HG03175 (cell line): ENCODE measurements around the gene CHAF1B.
A peak's percentile ranks its signal among the peaks of the same experiment; 100 is the strongest.
"Not testable (repeated sequence)": the region's sequence is repeated elsewhere in the genome, so short reads cannot be mapped to it uniquely, and the experiment has no call there.

Experiments
- ATAC-seq: cut with Tn5 transposase; IDR thresholded peaks from one replicate; pipeline ENCODE4 v1.9.1; 2021; ENCODE audit warnings: mild to moderate bottlenecking, moderate library complexity; ENCODE audit not compliant: unreplicated experiment

CHAF1B gene

DNA sequence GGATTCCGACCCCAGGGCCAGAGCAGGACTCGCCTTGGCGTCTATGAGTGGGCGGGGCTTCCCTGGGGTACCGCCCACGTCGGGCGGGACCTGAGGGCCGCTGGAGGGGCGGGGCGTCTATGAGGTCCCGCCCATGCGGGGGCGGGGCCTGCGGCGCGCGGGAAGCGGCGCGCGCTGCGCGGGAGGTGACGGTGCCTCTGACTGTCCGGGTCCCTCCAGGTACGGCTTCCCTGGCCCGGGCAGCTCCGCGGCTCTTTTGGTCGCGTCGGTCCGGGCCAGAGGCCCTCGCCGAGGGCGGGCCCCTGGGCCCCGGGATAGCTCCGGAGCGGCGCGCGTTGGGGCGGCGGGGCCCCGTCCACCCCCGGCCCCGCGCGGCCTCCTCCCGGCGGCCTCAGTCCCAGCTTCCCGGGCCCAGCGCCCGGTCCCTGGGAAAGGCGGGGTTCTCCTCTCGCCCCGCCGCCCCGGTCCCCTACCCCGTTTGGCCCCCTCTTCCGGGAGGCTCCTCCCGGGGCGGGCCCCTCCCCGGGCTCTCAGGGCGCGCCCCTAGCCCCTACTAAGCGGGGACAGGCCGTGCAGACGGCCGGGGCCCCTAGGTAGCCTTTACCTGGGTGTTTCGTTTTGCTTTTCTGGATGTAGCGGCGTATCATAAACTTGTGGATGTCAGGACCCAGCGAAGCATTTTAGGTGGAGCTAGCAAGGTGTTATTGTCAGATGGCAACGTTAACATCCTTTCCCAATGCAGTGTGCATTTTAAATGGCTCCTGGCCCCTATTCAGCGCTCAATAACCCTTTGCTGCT, at the start of gene CHAF1B:
CHAF1B (plus strand) TSS at position 160 of the 798 bp plus-strand sequence. CDS start 745 bp downstream, outside the sequence.
- peak; percentile 90 for ATAC-seq

DNA sequence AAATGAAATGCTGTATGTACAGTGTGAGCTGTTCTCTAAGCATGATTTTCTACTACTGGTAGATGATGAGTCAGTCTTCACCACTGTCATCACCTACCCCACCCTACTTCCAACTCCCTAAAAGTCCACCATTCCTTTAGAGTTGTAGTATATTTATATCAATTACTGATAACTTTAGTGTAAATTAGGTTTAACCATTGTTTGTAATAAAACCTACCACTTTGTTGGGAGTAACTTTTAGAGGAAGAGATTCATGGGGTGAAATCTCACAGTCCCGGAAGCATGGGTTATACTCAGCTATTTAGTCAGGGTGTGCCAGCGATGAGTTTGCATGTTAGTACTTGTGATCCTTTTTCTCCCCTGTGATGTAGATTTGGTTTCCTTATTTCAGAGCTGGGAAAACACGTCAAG, 48.1 kb upstream of the CHAF1B start:
- ATAC-seq, result no peak

DNA sequence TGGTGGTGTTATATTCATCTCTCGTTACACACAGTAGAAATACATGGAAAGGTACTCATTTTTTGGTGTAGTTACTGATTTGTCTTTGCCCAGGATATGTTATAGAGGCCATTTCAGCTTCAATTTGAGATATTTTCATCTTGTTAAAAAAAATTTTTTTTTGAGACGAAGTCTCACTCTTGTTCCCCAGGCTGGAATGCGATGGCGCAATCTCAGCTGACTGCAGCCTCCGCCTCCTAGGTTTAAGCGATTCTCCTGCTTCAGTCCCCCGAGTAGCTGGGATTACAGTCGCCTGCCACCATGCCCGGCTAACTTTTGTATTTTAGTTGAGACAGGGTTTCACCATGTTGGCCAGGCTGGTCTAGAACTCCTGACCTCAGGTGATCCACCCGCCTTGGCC, 46.2 kb upstream of the CHAF1B start:
- ATAC-seq, result no peak

DNA sequence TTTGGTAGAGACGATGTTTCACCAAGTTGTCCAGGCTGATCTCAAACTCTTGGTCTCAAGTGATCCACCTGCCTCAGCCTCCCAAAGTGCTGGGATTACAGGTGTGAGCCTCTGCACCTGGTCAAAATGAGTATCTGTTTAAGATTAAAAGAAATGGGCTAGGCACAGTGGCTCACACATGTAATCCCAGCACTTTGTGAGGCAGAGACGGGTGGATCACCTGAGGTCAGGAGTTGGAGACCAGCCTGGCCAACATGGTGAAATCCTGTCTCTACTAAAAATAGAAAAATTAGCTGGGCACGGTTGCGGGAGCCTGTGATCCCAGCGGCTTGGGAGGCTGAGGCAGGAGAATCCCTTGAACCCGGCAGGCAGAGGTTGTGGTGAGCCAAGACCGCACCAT, 42.6 kb upstream of the CHAF1B start:
- not testable (repeated sequence) for ATAC-seq

DNA sequence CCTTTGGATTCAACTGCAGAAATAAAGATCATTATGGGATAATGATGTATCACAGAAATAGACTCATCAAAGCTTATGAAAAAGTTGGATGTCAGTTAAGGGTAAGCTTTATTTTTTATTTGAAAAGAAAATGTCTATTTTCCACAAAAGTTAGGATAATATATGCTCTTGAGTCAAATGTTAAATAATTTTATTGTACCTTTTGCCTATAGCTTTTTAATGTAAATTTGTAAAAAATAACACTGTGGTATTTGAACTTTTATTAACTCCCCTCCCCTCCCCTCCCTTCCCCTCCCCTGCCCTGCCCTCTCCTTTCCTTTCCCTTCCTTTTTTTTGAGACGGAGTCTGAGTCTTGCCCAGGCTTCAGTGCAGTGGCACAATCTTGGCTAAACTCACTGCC, 40.3 kb upstream of the CHAF1B start:
- ATAC-seq, result no peak

DNA sequence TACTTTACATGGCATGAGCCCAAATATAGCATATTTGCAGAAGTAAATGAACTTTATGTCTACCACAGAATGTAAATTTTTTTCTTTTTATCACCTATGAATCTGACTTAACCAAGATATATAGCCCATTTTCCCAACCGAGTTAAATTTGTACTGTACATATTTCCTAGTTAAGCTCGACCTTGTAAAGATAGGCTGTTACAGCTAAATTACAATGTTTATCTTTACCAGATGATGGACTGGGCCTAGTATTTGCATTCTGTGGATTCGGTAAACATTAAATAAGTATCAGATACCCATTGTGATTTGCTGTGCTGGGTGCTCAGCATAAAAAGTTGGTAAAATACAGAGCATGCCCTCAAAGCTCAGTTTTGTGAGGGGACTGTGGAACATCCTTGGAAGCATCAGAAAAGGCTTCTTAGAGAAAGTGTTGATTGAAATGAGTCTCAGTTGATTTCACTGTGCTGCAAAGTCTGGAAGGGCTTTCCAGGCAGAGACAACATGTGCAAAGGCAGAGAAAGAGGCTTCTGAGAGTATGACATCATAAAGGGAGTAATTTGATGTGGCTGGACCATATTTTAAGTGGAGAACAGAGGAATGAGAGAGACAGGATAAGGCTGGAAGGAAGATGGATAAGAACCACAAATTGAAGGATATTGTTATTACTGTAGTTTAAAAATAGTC, 37.8 kb upstream of the CHAF1B start:
- ATAC-seq, result no peak

DNA sequence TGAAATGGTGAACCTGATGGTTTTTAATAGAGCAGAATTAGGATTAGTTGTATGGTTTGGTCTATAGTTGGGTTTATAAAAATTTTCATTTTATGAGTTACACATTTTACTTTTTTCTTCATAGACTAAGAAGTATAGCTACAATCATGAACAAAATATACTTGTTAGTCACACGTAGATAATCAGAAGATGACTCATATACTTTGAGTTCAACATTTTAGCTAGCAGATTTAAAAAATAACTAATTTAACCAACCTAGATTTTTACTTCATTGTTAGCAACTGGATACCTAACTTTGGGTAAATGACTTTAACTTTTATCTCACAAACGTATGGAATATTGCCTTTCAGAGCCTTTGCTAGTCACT, 37.2 kb upstream of the CHAF1B start:
- no peak for ATAC-seq

DNA sequence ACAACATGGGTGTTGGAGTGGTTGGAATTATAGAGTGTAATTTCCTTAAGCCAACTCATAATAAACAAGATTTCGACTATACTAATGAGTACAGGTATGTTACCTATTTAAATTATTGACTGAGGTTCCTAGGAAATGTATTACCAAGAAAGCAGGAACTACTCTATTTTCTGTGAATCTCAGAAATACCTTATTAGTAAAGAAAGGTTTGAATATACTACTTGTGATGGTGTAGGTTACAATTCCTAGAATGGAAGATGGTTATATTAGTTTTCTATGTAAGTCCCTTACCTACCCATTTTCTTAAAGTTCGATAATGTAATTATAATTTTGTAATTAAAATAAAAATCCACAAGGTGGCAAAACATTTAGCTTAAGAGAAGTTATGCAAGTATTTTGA, 35.9 kb upstream of the CHAF1B start:
- no peak for ATAC-seq

DNA sequence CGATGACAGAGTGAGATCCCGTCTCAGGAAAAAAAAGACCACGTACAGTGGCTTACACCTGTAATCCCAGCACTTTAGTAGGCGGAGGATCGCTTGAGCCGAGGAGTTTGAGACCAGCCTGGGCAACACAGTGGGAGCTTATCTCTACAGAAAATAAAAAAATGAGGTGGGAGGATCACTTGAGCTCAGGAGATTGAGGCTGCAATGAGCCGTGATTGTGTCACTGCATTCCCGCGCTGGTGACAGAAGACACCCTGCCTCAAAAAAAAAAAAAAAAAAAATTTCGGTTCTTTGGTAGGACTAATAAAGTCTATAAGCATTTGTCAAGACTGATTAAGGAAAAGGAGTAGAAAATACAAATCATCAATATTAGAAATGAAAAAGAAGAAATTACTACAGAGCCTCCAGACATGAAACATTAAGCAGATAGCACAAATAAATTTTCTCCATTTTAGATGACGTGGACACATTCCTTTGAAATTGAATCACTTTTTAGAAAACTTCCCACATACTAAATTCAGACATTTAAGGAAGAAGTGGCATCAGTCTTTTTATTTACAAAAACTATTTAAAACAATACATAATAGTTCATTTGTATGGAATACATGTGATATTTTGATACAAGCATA, 34.8 kb upstream of the CHAF1B start:
- no peak for ATAC-seq

DNA sequence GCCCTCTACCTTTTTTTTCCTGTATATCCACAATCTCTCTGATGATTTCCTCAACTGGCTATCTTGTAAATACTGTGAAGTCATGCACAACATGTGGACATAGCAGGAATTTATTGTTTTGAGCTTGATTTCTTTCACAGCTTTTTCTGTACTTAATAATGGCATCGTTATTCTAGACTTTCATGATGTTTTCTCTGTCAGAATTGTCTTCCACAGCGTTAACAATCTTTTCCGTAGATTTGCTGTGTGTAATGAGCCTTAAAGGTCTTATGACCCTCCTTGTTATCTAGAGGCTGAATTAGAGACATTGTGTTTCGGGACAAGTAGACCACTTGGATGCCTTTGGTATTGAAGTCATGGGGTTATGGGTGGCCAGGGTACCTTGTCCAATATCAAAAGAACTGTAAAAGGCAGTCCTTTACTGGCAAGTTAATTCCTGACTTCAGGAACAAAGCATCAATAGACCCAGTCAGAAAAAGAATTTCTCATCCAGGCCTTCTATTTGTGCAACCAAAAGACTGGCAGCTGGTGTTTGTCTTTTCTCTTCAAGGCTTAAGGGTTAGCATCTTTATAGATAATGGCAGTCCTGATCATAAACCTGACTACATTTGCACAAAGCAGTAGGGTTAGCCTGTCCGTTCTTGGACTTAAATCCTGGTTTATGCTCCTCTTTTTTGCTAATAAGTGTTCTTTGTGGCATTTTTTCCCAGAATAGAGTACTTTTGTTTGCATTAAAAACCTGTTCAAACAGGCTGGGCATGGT, 30.1 kb upstream of the CHAF1B start:
- ATAC-seq, result no peak

DNA sequence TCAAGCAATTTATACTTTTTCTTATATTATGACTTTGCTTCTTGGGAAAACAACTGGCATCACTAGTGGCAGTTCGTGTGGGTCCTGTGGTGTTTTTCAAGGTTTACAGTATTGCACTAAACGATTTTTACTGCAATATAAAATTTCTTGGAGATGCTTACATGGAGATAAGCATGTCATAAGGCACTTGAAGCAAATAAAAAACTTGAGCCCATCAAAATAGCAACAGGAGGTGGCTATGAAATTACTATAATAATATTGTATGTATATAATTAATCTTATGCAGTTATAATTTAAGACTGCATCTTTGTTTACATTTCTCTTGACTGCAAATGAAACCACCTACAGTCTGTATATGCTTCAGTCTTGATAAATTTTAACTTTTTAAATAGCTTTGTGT, 29.3 kb upstream of the CHAF1B start:
- ATAC-seq, result no peak

DNA sequence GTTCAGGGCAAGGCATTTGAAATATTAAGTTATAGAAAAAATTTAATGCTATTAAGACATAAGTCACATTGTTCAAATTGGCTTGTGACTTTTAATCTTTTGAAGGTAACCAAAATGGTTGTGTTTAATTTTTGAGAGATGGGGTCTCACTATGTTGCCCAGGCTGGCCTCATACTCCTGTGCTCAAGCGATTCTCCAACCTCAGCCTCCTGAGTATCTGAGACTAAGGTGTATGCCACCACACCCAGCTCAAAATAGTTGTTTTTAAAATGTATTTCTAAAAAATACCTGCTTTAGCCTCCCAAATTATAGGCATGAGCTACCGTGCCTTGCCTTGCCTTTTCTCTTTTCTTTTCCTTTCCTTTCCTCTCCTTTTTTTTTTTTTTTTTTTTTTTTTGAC, 26.0 kb upstream of the CHAF1B start:
- ATAC-seq, result no peak

DNA sequence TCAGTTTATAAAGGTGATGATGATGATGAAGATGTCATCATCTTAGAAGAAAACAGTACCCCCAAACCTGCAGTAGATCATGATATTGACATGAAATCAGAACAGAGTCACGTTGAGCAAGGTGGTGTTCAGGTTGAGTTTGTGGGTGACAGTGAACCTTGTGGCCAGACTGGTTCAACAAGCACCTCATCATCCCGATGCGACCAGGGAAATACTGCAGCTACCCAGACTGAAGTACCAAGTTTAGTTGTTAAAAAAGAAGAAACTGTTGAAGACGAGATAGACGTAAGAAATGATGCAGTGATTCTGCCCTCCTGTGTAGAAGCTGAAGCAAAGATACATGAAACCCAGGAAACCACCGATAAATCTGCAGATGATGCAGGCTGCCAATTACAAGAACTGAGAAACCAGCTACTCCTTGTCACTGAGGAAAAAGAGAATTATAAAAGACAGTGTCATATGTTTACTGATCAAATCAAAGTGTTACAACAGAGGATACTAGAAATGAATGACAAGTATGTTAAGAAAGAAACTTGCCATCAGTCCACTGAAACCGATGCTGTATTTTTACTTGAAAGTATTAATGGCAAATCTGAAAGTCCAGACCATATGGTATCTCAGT, 16.0 kb upstream of the CHAF1B start:
- no peak for ATAC-seq

DNA sequence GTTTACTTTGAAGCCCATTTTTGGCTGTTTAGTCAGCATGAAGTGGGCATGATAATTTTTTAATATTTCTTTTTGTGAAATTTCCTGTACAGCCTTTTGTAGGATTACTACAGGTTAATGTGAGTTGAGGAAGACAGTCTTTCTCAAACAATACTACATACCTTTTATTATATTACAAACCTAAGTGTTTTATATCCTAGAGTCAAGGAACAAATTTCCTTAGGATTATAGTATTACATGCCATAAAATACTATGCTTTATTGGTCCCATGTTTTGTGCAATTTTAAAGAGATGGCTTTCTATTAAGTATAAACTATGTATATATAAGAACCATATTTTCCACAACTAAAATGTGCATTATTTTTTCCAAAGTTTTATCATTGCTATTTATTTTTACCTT, 9.2 kb upstream of the CHAF1B start:
- ATAC-seq, result no peak

DNA sequence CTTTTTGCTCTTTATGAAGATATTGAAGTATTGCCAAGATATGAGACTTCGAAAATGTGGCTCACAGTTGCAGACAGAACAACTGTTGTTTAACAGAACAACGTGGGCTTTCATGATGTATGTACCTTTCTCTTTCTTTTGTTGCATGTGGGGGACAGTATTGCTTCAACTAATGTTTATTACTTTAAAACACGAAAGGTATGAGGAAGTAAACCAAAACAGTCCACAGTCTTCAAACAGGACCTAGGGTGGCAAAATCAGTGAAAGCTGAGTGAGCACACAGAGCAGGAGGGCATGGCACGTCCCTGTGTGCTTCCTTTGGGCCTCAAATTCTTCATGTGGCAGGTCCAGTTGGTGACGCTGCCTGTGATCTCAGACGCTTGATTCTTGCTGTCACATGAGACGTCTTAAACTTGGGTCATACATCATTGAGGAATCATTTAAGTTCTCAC, 7.8 kb upstream of the CHAF1B start:
- ATAC-seq, result no peak

DNA sequence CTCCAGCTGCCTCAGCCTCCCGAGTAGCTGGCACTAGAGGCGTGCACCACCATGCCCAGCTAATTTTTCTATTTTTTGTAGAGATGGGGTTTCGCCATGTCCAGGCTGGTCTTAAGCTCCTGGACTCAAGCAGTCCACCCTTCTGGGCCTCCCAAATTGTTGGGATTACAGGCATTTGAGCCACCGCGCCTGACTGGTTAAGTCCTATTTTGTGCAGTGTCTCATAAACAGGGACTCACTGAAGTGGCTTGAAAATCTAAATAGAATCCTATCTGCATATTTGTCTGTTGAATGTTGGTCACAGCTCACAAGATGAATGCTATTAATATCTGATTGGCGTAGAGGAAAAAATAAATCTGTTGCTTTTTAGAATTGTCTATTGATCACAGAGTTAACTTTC, 5.9 kb upstream of the CHAF1B start:
- no peak for ATAC-seq

DNA sequence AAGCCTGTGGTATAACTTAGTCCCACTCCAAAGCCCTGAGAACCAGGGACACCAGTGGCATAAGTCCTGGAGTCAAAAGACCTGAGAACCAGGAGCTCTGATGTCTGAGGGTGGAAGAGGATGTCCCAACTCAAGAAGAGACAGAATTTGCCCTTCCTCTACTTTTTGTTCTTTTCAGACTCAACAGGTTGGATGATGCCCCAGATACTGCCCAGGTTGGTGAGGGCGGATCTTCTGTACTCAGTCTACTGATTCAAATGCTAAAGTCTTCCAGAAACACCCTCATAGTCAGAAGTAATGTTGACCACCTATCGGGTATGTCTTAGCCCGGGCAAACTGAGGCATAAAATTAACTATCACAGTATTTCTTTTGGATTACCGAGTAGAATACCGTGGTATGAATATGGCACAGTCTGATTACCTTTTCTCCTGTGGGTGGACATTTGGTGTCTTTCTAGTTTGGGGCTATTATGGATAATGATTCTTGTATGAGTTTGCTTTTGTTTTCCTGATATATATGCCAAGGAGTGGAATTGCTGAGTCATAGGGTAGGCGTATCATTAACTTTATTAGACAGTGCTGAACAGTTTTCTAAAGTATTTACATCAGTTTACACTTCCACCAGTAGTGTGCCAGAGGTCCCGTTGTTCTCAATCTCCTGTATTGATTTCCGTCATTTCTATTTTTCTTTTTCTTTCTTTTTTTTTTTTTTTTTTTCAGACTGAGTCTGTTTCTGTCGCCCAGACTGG, 3.2 kb upstream of the CHAF1B start:
- no peak for ATAC-seq

DNA sequence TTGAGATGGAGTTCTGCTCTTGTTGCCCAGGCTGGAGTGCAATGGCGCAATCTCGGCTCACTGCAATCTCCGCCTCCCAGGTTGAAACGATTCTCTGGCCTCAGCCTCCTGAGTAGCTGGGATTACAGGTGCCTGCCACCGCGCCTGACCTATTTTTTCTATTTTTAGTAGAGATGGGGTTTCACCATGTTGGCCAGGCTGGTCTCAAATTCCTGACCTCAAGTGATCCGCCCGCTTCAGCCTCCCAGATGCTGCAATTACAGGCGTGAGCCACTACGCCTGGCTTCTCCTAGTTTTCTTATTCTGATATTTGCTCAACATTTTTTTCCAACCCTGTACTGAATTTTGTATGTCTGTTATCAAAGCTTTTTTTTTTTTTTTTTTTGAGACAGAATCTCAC, 2.5 kb upstream of the CHAF1B start:
- ATAC-seq, result not testable (repeated sequence)

DNA sequence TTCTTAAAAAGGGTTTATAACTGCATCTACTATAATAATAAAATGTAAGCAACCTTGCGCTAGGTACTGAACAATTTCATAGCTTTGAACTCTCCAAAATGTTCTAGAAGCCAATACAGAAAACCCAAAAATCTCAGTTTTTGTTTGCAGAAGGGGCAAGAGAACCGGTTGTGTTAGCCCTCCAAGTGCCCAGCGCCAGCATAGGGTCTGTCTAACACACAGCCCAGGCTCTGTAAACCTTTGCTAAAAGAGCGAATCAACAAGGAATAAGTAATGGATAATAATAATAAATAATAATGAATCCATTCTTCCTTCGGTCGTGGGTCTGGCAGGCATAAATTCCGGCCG, 333 bp upstream of the CHAF1B start:
- peak; percentile 9 for ATAC-seq

DNA sequence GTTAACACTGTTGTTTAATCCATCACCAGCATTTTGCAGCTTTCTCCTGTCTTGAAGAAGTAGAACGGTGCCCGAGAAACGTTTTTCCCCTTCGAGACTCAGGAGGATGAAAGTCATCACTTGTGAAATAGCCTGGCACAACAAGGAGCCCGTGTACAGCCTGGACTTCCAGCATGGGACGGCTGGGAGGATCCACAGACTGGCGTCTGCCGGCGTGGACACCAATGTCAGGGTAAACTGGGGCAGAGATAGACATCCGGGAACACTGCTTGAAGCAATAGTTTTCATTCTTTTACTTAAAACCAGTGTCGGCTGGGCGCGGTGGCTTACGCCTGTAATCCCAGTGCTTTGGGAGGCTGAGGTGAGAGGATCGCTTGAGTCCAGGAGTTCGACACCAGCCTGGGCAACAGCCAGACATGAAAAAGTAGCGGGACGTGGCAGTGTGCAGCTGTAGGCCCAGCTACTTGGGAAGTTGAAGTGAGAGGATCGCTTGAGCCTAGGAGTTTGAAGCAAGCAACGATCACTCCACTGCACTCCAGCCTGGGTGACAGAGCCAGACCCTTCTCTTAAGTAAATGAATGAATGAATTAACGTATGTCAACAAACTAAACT, 945 bp downstream of the CHAF1B start:
- ATAC-seq, result no peak
